Sigmoid colon (tissue), 4 donors: ENCODE measurements around the gene C1RL.

ENCODE experiments used
- CTCF ChIP-seq, 4 experiments: fragments of 450-650 bp in 3 of 4; fragments of 200-600 bp in 1 of 4; IDR thresholded peaks; one replicate each; pipeline ENCODE4 v1.5.1; 2016 to 2019; ENCODE audit warnings: antibody characterized with exemption in 4 of 4, mild to moderate bottlenecking in 3 of 4, moderate library complexity in 2 of 4
- EP300 ChIP-seq, 4 donors: sonication (generic); formaldehyde crosslinking; IDR thresholded peaks; one replicate each; pipeline ENCODE4 v1.6.1; 2017; ENCODE audit warnings: antibody characterized with exemption in 4 of 4
- POLR2A ChIP-seq, 2 donors: fragments of 450-650 bp; IDR thresholded peaks; one replicate each; pipeline ENCODE4 v1.6.1; 2016; ENCODE audit warnings: antibody characterized with exemption in 2 of 2, mild to moderate bottlenecking in 2 of 2, moderate library complexity in 2 of 2
- POLR2AphosphoS5 ChIP-seq, 4 donors: sonication (generic); formaldehyde crosslinking; IDR thresholded peaks; one replicate each; pipeline ENCODE4 v1.6.1; 2017; ENCODE audit warnings: antibody characterized with exemption in 4 of 4

DNA sequence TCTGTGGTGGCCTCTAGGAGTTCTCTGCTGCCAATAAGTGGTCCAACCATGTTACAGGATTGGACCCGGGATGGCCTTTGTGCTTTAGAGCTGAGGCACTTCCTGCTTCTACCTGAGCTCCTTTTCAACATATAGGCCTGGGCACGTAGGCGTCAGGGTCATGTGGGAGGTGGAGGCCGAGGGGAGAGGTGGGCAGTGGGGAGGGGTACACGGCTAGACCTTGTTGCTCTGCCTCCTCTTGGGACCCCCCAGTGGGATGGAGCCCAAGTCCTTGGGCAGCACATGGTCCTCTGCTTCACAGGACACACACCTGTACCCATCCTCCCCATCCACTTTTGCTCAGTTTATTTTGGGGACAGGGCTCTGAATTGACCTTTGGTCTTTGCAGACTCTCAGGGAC lies 12.3 kb upstream of the C1RL start:
- TF ChIP-seq CTCF (IDR thresholded peaks at IDR 0.05) = no peak
- no peak for TF ChIP-seq EP300 (IDR thresholded peaks at IDR 0.05)
- TF ChIP-seq POLR2A (IDR thresholded peaks at IDR 0.05) = no peak
- TF ChIP-seq POLR2AphosphoS5 (IDR thresholded peaks at IDR 0.05) = no peak
